ENCODE data around the gene PSMA3. TPM values are rescaled to one million over a fixed set of nuclear protein-coding genes. Genes with fewer than 3 reads are reported as not detected.

PSMA3 gene
- total RNA-seq, 1 experiment from 2014 or later: 355 TPM

- TF ChIP-seq CTCF (conservative IDR thresholded peaks at IDR 0.05; ENCODE audit: low read depth, low read length): no peak
- no peak for TF ChIP-seq EZH2 (IDR thresholded peaks at IDR 0.05; ENCODE audit: borderline replicate concordance, low read depth, low read length, poor library complexity, severe bottlenecking)
- intact Hi-C loops (cut with micrococcal nuclease; ENCODE audit: unreplicated experiment): no loop called here
- ChIA-PET POLR2A (ENCODE audit: low non-redundant PET) (no interaction called here), CTCF (no interaction called here)
- no TSS peak for BruUV-seq (replicated peaks)
- DNase-seq (ENCODE audit: low spot score): no peak
- H3K4me1 ChIP-seq (ENCODE audit: insufficient read depth, low read length, poor library complexity, severe bottlenecking): peaks cover 19% of the 10 kb centered on the region
- no peaks in the 10 kb centered on the region for H3K27me3 ChIP-seq (replicated peaks; ENCODE audit: insufficient read depth, low read depth, low read length, poor library complexity)
- H3K9me3 ChIP-seq (ENCODE audit: low read depth, low read length, poor library complexity, severe bottlenecking): no peaks in the 10 kb centered on the region
- H3K4me3 ChIP-seq (ENCODE audit: low read depth, low read length, poor library complexity, severe bottlenecking): no peak overlapping the region
- H3K36me3 ChIP-seq (ENCODE audit: insufficient read depth, low read length, poor library complexity, severe bottlenecking): peaks cover 76% of the 10 kb centered on the region
- H3K27ac ChIP-seq (ENCODE audit: low read depth, low read length, poor library complexity, severe bottlenecking): no peak overlapping the region
Measured at GRCh38 chr14:58285132-58285531, 40.5 kb downstream of the PSMA3 start.

GRCh38 chr14:58287607-58288042 is 43.0 kb downstream of the PSMA3 start:
- intact Hi-C loops (cut with micrococcal nuclease; ENCODE audit: unreplicated experiment): no loop called here

GRCh38 chr14:58288106-58288792 is 43.6 kb downstream of the PSMA3 start:
- peaks cover 99% of the 10 kb centered on the region for H3K36me3 ChIP-seq (ENCODE audit: insufficient read depth, low read length, poor library complexity, severe bottlenecking)
- intact Hi-C loops (cut with micrococcal nuclease; ENCODE audit: unreplicated experiment): no loop called here
- TF ChIP-seq CTCF (conservative IDR thresholded peaks at IDR 0.05; ENCODE audit: low read depth, low read length) (no peak), EZH2 (IDR thresholded peaks at IDR 0.05; ENCODE audit: borderline replicate concordance, low read depth, low read length, poor library complexity, severe bottlenecking) (no peak)

More at GRCh38 chr14:58287607-58288042, 43.0 kb downstream of the PSMA3 start:
- no peaks in the 10 kb centered on the region for H3K27me3 ChIP-seq (replicated peaks; ENCODE audit: insufficient read depth, low read depth, low read length, poor library complexity)
- H3K4me1 ChIP-seq (ENCODE audit: insufficient read depth, low read length, poor library complexity, severe bottlenecking): no peaks in the 10 kb centered on the region
- H3K4me3 ChIP-seq (ENCODE audit: low read depth, low read length, poor library complexity, severe bottlenecking): no peak overlapping the region
- no peak for DNase-seq (ENCODE audit: low spot score)
- POLR2A ChIA-PET (ENCODE audit: low non-redundant PET): interaction anchor here (0.7 kb wide), 1 partner anchor 10 kb away, joined by 3 read pairs; the partner anchor contains the start of gene ARID4A
- H3K27ac ChIP-seq (ENCODE audit: low read depth, low read length, poor library complexity, severe bottlenecking): no peak overlapping the region
- BruUV-seq (replicated peaks): no TSS peak
- no peaks in the 10 kb centered on the region for H3K9me3 ChIP-seq (ENCODE audit: low read depth, low read length, poor library complexity, severe bottlenecking)
- CTCF ChIA-PET: no interaction called here
- H3K36me3 ChIP-seq (ENCODE audit: insufficient read depth, low read length, poor library complexity, severe bottlenecking): peaks cover 99% of the 10 kb centered on the region
- TF ChIP-seq EZH2 (IDR thresholded peaks at IDR 0.05; ENCODE audit: borderline replicate concordance, low read depth, low read length, poor library complexity, severe bottlenecking) (no peak), CTCF (conservative IDR thresholded peaks at IDR 0.05; ENCODE audit: low read depth, low read length) (no peak)

More at GRCh38 chr14:58288106-58288792, 43.6 kb downstream of the PSMA3 start:
- no peak for DNase-seq (ENCODE audit: low spot score)
- POLR2A ChIA-PET (ENCODE audit: low non-redundant PET): interaction anchor here (0.6 to 0.7 kb wide), 3 partner anchors 10 to 1303 kb away, joined by 3 to 14 read pairs (median 4); partner anchors contain the start of gene ARID4A
- Histone ChIP-seq H3K4me1 (ENCODE audit: insufficient read depth, low read length, poor library complexity, severe bottlenecking) (no peaks in the 10 kb centered on the region), H3K9me3 (ENCODE audit: low read depth, low read length, poor library complexity, severe bottlenecking) (no peaks in the 10 kb centered on the region), H3K27ac (ENCODE audit: low read depth, low read length, poor library complexity, severe bottlenecking) (no peak overlapping the region), H3K27me3 (replicated peaks; ENCODE audit: insufficient read depth, low read depth, low read length, poor library complexity) (no peaks in the 10 kb centered on the region), H3K4me3 (ENCODE audit: low read depth, low read length, poor library complexity, severe bottlenecking) (no peak overlapping the region)
- CTCF ChIA-PET: no interaction called here
- BruUV-seq (replicated peaks): no TSS peak
